ENCODE results near the gene TBX10. TPM values are rescaled to one million over a fixed set of nuclear protein-coding genes. Genes with fewer than 3 reads are reported as not detected.
A peak's percentile ranks its signal among the peaks of the same experiment; 100 is the strongest.

TBX10 gene
- total and polyA plus RNA-seq, 12 donors: 0.17 to 0.44 (median 0.28) TPM; not detected in 9

DNA sequence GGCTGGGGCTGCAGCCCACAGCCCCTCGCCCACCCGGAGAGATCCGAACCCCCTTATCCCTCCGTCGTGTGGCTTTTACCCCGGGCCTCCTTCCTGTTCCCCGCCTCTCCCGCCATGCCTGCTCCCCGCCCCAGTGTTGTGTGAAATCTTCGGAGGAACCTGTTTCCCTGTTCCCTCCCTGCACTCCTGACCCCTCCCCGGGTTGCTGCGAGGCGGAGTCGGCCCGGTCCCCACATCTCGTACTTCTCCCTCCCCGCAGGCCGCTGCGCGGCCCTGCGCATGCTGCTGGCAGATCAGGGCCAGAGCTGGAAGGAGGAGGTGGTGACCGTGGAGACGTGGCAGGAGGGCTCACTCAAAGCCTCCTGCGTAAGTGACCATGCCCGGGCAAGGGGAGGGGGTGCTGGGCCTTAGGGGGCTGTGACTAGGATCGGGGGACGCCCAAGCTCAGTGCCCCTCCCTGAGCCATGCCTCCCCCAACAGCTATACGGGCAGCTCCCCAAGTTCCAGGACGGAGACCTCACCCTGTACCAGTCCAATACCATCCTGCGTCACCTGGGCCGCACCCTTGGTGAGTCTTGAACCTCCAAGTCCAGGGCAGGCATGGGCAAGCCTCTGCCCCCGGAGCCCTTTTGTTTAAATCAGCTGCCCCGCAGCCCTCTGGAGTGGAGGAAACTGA, 55.2 kb downstream of the TBX10 start:
- H3K27me3 ChIP-seq: peaks cover 0 to 5% (median 0%) of the 10 kb centered on the region in 7 donors
- H3K27ac ChIP-seq: peak overlapping the region; percentile 82 to 100 (median 97)
- H3K4me1 ChIP-seq: peaks cover 0 to 50% (median 16%) of the 10 kb centered on the region in 9 donors
- TF ChIP-seq, protein P1, sequence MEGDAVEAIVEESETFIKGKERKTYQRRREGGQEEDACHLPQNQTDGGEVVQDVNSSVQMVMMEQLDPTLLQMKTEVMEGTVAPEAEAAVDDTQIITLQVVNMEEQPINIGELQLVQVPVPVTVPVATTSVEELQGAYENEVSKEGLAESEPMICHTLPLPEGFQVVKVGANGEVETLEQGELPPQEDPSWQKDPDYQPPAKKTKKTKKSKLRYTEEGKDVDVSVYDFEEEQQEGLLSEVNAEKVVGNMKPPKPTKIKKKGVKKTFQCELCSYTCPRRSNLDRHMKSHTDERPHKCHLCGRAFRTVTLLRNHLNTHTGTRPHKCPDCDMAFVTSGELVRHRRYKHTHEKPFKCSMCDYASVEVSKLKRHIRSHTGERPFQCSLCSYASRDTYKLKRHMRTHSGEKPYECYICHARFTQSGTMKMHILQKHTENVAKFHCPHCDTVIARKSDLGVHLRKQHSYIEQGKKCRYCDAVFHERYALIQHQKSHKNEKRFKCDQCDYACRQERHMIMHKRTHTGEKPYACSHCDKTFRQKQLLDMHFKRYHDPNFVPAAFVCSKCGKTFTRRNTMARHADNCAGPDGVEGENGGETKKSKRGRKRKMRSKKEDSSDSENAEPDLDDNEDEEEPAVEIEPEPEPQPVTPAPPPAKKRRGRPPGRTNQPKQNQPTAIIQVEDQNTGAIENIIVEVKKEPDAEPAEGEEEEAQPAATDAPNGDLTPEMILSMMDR (IDR thresholded peaks at IDR 0.05): no peak
- H3K4me3 ChIP-seq: peak overlapping the region; percentile 51 to 92 (median 80)
- H3K9me3 ChIP-seq: no peaks in the 10 kb centered on the region
- peak; percentile 57 to 88 (median 79) for ATAC-seq
- H3K36me3 ChIP-seq: peaks cover 0 to 43% (median 6%) of the 10 kb centered on the region in 9 donors
- DNase-seq: peak; percentile 78
- 17 to 19% methylated on average over 33 of the region's 33 CpGs for WGBS, 2 donors
- intact Hi-C loops (cut with DNase I): loop anchor here in 2 of 10 donors (5.0 to 10.0 kb wide), 2 partner anchors 77 to 80 kb away; partner anchors contain the start of genes CDK2AP2 (in 2 of the 2) and PITPNM1 (in 2 of the 2)

DNA sequence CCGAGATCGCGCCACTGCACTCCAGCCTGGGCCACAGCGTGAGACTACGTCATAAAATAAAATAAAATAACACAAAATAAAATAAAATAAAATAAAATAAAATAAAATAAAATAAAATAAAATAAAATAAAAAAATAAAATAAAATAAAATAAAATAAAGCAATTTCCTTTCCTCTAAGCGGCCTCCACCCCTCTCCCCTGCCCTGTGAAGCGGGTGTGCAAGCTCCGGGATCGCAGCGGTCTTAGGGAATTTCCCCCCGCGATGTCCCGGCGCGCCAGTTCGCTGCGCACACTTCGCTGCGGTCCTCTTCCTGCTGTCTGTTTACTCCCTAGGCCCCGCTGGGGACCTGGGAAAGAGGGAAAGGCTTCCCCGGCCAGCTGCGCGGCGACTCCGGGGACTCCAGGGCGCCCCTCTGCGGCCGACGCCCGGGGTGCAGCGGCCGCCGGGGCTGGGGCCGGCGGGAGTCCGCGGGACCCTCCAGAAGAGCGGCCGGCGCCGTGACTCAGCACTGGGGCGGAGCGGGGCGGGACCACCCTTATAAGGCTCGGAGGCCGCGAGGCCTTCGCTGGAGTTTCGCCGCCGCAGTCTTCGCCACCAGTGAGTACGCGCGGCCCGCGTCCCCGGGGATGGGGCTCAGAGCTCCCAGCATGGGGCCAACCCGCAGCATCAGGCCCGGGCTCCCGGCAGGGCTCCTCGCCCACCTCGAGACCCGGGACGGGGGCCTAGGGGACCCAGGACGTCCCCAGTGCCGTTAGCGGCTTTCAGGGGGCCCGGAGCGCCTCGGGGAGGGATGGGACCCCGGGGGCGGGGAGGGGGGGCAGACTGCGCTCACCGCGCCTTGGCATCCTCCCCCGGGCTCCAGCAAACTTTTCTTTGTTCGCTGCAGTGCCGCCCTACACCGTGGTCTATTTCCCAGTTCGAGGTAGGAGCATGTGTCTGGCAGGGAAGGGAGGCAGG, 56.0 kb downstream of the TBX10 start, which contains the start of gene GSTP1:
TSS of gene GSTP1 (plus strand) at position 566 of the 958 bp plus-strand sequence. CDS start at position 598, 32 bp downstream.
- H3K4me1 ChIP-seq: peaks cover 0 to 50% (median 16%) of the 10 kb centered on the region in 9 donors

DNA sequence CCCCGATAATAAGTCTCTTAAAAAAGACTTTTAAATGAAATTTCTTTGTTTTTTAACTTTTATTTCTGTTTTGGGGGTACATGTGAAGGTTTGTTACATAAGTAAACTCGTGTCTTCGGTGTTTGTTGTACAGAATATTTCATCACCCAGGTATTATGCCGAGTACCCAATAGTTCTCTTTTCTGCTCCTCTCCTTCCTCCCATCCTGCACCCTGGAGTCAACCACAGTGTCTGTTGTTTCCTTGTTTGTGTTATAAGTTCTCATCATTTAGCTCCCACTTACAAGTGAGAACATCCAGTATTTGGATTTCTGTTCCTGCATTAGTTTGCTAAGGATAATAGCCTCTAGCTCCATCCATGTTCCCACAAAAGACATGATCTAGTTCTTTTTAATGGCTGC, 57.6 kb downstream of the TBX10 start:
- intact Hi-C loops (cut with DNase I): loop anchor here in 2 of 10 donors (5.0 to 10.0 kb wide), 2 partner anchors 75 to 77 kb away; partner anchors contain the start of genes CDK2AP2 (in 2 of the 2) and PITPNM1 (in 2 of the 2)
- Histone ChIP-seq H3K4me1 (peaks cover 0 to 42% (median 16%) of the 10 kb centered on the region in 9 donors), H3K4me3 (no peak overlapping the region), H3K36me3 (peaks cover 0 to 24% (median 0%) of the 10 kb centered on the region in 9 donors), H3K27ac (no peak overlapping the region), H3K9me3 (no peaks in the 10 kb centered on the region), H3K27me3 (peaks cover 0 to 15% (median 3%) of the 10 kb centered on the region in 7 donors)
- WGBS, 2 donors: 86 to 89% methylated on average over 4 of the region's 4 CpGs
- TF ChIP-seq, protein P1 (IDR thresholded peaks at IDR 0.05): no peak
- no peak for ATAC-seq
- DNase-seq: no peak

More for the DNA sequence above, 56.0 kb downstream of the TBX10 start, which contains the start of gene GSTP1:
- H3K9me3 ChIP-seq: no peaks in the 10 kb centered on the region
- ATAC-seq (peak; percentile 97 to 98 (median 97)), DNase-seq (peak; percentile 92 to 95)
- peaks cover 0 to 8% (median 0%) of the 10 kb centered on the region in 7 donors for H3K27me3 ChIP-seq
- intact Hi-C loops (cut with DNase I): loop anchor here in 3 of 10 donors (1.0 to 10.0 kb wide), 3 partner anchors 23 to 79 kb away; partner anchors contain the start of genes CDK2AP2 (in 2 of the 3), NDUFV1 (in 2 of the 3) and PITPNM1 (in 2 of the 3)
- TF ChIP-seq, protein P1 (IDR thresholded peaks at IDR 0.05): peak; percentile 64 to 93 (median 83)
- 1 to 2% methylated on average over 75 to 81 of the region's 81 CpGs for WGBS, 2 donors
- peak within 1 kb of the TSS; percentile 51 to 92 (median 80) for H3K4me3 ChIP-seq
- peak within 1 kb of the TSS; percentile 82 to 100 (median 97) for H3K27ac ChIP-seq
- peaks cover 0 to 37% (median 5%) of the 10 kb centered on the region in 9 donors for H3K36me3 ChIP-seq
